H1 (cell line): ENCODE results near the gene FARSB. TPM values are rescaled to one million over a fixed set of nuclear protein-coding genes. Genes with fewer than 3 reads are reported as not detected.

Experiments
- BCL11A ChIP-seq, 2 experiments: IDR thresholded peaks; one replicate each; pipeline ENCODE4 v1.6.1; 2011; ENCODE audit warnings: low read depth in 2 of 2, low read length in 2 of 2, mild to moderate bottlenecking in 2 of 2
- CREB1 ChIP-seq: IDR thresholded peaks from 2 replicates; pipeline ENCODE4 v1.6.1; 2012; ENCODE audit warnings: inconsistent platforms
- GTF2F1 ChIP-seq: IDR thresholded peaks from 2 replicates; pipeline ENCODE4 v1.6.1; 2012; ENCODE audit warnings: low read depth, low read length, improper control_type of control experiment, borderline replicate concordance
- HDAC6 ChIP-seq: IDR thresholded peaks from one replicate; pipeline ENCODE4 v1.7.1; 2012; ENCODE audit warnings: low read depth, mild to moderate bottlenecking, inconsistent platforms, low read length, moderate library complexity
- NRF1 ChIP-seq: IDR thresholded peaks from 2 replicates; pipeline ENCODE4 v1.6.1; 2011; ENCODE audit warnings: mild to moderate bottlenecking, low read depth, low read length, improper control_type of control experiment
- polyA plus RNA-seq, 7 experiments: library from polyadenylated mRNA; depleted of rRNA in 3 of 7; stranded (reverse) in 5 of 7; unstranded in 2 of 7; fragments of >200 nt in 5 of 7; fragments of 200-250 nt in 2 of 7; gene quantifications; 1 replicate in 5 of 7; 2 replicates in 1 of 7; 4 replicates in 1 of 7; pipeline versions ENCODE4 v1.2.1 to v1.2.3, GENCODE V29; 2011 to 2013; ENCODE audit warnings: missing spikeins in 2 of 7, mixed read lengths in 2 of 7
- total RNA-seq: library from RNA; stranded (reverse); fragmentation: NEBNext Ultra II Directional; extraction: Animal tissue kit (Norgen Biotek cat#: 25700); gene quantifications from 2 replicates; pipeline ENCODE4 v1.2.1, GENCODE V29; 2021
- TF ChIP-seq, protein P1 (sequence below): fragments of 300-600 bp; sonication (generic); IDR thresholded peaks from 2 replicates; pipeline ENCODE4 v1.7.1; 2012; ENCODE audit warnings: low read length, moderate library complexity, mild to moderate bottlenecking, inconsistent platforms; ENCODE audit not compliant: insufficient replicate concordance

FARSB gene
- total and polyA plus RNA-seq, 2 of the 8 experiments (the other 6 are each of a cell fraction or from before 2014, with no cell fraction given), result 21.0 to 37.9 TPM

DNA sequence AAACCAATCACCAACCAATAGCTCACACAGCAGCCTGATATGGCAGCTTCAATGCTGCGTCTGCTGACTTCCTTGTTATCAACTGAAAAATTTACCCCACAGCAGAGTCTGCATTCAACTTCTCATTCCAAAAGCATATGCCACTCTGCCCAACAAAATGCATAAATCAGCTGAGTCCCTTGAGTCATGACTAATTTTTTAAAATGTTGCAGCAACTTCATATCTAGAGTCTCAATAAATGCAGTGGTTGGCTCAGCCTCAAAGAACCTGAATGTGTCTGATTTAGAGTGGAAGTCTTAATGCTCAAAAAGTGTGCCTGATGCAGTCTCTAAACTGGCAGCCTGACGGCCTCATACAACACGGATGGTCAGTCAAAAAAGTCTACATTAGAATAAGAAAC, 46.5 kb downstream of the FARSB start (continued):
- no peak for TF ChIP-seq BCL11A (IDR thresholded peaks at IDR 0.05; ENCODE audit: low read depth in 2 of 2, low read length in 2 of 2)
- no peak for TF ChIP-seq NRF1
- TF ChIP-seq, protein P1, sequence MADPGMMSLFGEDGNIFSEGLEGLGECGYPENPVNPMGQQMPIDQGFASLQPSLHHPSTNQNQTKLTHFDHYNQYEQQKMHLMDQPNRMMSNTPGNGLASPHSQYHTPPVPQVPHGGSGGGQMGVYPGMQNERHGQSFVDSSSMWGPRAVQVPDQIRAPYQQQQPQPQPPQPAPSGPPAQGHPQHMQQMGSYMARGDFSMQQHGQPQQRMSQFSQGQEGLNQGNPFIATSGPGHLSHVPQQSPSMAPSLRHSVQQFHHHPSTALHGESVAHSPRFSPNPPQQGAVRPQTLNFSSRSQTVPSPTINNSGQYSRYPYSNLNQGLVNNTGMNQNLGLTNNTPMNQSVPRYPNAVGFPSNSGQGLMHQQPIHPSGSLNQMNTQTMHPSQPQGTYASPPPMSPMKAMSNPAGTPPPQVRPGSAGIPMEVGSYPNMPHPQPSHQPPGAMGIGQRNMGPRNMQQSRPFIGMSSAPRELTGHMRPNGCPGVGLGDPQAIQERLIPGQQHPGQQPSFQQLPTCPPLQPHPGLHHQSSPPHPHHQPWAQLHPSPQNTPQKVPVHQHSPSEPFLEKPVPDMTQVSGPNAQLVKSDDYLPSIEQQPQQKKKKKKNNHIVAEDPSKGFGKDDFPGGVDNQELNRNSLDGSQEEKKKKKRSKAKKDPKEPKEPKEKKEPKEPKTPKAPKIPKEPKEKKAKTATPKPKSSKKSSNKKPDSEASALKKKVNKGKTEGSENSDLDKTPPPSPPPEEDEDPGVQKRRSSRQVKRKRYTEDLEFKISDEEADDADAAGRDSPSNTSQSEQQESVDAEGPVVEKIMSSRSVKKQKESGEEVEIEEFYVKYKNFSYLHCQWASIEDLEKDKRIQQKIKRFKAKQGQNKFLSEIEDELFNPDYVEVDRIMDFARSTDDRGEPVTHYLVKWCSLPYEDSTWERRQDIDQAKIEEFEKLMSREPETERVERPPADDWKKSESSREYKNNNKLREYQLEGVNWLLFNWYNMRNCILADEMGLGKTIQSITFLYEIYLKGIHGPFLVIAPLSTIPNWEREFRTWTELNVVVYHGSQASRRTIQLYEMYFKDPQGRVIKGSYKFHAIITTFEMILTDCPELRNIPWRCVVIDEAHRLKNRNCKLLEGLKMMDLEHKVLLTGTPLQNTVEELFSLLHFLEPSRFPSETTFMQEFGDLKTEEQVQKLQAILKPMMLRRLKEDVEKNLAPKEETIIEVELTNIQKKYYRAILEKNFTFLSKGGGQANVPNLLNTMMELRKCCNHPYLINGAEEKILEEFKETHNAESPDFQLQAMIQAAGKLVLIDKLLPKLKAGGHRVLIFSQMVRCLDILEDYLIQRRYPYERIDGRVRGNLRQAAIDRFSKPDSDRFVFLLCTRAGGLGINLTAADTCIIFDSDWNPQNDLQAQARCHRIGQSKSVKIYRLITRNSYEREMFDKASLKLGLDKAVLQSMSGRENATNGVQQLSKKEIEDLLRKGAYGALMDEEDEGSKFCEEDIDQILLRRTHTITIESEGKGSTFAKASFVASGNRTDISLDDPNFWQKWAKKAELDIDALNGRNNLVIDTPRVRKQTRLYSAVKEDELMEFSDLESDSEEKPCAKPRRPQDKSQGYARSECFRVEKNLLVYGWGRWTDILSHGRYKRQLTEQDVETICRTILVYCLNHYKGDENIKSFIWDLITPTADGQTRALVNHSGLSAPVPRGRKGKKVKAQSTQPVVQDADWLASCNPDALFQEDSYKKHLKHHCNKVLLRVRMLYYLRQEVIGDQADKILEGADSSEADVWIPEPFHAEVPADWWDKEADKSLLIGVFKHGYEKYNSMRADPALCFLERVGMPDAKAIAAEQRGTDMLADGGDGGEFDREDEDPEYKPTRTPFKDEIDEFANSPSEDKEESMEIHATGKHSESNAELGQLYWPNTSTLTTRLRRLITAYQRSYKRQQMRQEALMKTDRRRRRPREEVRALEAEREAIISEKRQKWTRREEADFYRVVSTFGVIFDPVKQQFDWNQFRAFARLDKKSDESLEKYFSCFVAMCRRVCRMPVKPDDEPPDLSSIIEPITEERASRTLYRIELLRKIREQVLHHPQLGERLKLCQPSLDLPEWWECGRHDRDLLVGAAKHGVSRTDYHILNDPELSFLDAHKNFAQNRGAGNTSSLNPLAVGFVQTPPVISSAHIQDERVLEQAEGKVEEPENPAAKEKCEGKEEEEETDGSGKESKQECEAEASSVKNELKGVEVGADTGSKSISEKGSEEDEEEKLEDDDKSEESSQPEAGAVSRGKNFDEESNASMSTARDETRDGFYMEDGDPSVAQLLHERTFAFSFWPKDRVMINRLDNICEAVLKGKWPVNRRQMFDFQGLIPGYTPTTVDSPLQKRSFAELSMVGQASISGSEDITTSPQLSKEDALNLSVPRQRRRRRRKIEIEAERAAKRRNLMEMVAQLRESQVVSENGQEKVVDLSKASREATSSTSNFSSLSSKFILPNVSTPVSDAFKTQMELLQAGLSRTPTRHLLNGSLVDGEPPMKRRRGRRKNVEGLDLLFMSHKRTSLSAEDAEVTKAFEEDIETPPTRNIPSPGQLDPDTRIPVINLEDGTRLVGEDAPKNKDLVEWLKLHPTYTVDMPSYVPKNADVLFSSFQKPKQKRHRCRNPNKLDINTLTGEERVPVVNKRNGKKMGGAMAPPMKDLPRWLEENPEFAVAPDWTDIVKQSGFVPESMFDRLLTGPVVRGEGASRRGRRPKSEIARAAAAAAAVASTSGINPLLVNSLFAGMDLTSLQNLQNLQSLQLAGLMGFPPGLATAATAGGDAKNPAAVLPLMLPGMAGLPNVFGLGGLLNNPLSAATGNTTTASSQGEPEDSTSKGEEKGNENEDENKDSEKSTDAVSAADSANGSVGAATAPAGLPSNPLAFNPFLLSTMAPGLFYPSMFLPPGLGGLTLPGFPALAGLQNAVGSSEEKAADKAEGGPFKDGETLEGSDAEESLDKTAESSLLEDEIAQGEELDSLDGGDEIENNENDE, result no peak
- no peak for TF ChIP-seq CREB1
- no peak for TF ChIP-seq HDAC6
- TF ChIP-seq GTF2F1, result no peak
